Upper lobe of right lung (tissue), 1 donor: ENCODE measurements around the gene DPF1. TPM values are rescaled to one million over a fixed set of nuclear protein-coding genes. Genes with fewer than 3 reads are reported as not detected.

Source experiments
- ATAC-seq: fragments of 200-7000 bp; cut with Tn5 transposase; one replicate; pipeline ENCODE4 v1.9.1; 2020; ENCODE audit warnings: mild to moderate bottlenecking, moderate library complexity
- DNase-seq: peaks from one replicate; pipeline ENCODE4 v3.0.0-alpha.2; 2020
- H3K27ac ChIP-seq: fragments of 200-600 bp; one replicate; pipeline ENCODE4 v1.8.0; 2022
- H3K27me3 ChIP-seq: fragments of 200-600 bp; one replicate; pipeline ENCODE4 v1.8.0; 2022; ENCODE audit warnings: mild to moderate bottlenecking
- H3K36me3 ChIP-seq: fragments of 200-600 bp; one replicate; pipeline ENCODE4 v1.8.0; 2022
- H3K4me1 ChIP-seq: fragments of 200-600 bp; one replicate; pipeline ENCODE4 v1.8.0; 2022
- H3K4me3 ChIP-seq: fragments of 200-600 bp; one replicate; pipeline ENCODE4 v1.8.0; 2022; ENCODE audit warnings: mild to moderate bottlenecking
- H3K9me3 ChIP-seq: fragments of 200-600 bp; one replicate; pipeline ENCODE4 v1.8.0; 2022
- intact Hi-C: fragments of 100-400 bp; cut with DNase I; formaldehyde crosslinking; loops from one replicate; pipeline ENCODE4 v1.11.0; 2022
- total RNA-seq: library from RNA; stranded (reverse); fragmentation: NEBNext Ultra II Directional; extraction: Animal tissue kit (Norgen Biotek cat#: 25700); gene quantifications from one replicate; pipeline ENCODE4 v1.2.1, GENCODE V29; 2021
- TF ChIP-seq, protein P1 (sequence below): fragments of 200-600 bp; IDR thresholded peaks from one replicate; pipeline ENCODE4 v1.8.0; 2022; ENCODE audit warnings: antibody characterized with exemption
- donor health status: DM: no; HTN: yes; CAD: no; lungs with severe emphysema.

The DPF1 gene
- total RNA-seq, 1 donor from 2014 or later, result not detected

- peaks cover 9% of the 10 kb centered on the region for H3K27me3 ChIP-seq
- H3K27ac ChIP-seq, result no peak overlapping the region
- H3K36me3 ChIP-seq, result peaks cover 23% of the 10 kb centered on the region
- DNase-seq (no peak), ATAC-seq (no peak)
- H3K4me1 ChIP-seq, result peaks cover 22% of the 10 kb centered on the region
- no peaks in the 10 kb centered on the region for H3K9me3 ChIP-seq
- intact Hi-C loops, result no loop called here
- TF ChIP-seq, protein P1, sequence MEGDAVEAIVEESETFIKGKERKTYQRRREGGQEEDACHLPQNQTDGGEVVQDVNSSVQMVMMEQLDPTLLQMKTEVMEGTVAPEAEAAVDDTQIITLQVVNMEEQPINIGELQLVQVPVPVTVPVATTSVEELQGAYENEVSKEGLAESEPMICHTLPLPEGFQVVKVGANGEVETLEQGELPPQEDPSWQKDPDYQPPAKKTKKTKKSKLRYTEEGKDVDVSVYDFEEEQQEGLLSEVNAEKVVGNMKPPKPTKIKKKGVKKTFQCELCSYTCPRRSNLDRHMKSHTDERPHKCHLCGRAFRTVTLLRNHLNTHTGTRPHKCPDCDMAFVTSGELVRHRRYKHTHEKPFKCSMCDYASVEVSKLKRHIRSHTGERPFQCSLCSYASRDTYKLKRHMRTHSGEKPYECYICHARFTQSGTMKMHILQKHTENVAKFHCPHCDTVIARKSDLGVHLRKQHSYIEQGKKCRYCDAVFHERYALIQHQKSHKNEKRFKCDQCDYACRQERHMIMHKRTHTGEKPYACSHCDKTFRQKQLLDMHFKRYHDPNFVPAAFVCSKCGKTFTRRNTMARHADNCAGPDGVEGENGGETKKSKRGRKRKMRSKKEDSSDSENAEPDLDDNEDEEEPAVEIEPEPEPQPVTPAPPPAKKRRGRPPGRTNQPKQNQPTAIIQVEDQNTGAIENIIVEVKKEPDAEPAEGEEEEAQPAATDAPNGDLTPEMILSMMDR, result no peak
- H3K4me3 ChIP-seq, result no peak overlapping the region
Measured at GRCh38 chr19:38206006-38206745, 17.8 kb downstream of the DPF1 start.

GRCh38 chr19:38204728-38205127 lies 19.3 kb downstream of the DPF1 start:
- TF ChIP-seq, protein P1, result no peak
- H3K4me1 ChIP-seq, result peaks cover 9% of the 10 kb centered on the region
- no peak for DNase-seq
- H3K36me3 ChIP-seq, result peaks cover 23% of the 10 kb centered on the region
- ATAC-seq, result no peak
- no peaks in the 10 kb centered on the region for H3K9me3 ChIP-seq
- H3K27ac ChIP-seq, result no peak overlapping the region
- no peaks in the 10 kb centered on the region for H3K27me3 ChIP-seq
- H3K4me3 ChIP-seq, result no peak overlapping the region
- intact Hi-C loops, result no loop called here

DNA sequence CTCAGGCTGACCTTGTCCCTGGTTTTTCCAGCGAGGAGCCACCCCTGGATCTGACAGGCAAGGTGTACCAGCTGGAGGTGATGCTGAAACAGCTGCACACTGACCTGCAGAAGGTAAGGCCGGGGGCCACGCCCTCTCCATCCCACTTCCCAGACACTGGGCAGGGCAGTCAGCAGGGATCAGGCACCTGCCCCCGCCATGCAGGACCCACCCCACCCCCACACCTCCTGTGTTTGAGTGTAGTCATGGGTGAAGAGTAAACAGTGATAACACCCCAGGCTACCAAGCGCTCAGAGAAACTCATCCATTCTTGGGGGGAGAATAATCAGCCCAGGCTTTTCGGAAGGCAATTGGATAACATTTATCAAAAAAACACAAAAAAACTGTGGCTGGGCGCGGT lies 19.9 kb downstream of the DPF1 start:
- ATAC-seq (no peak), DNase-seq (no peak)
- Histone ChIP-seq H3K27me3 (no peaks in the 10 kb centered on the region), H3K4me1 (peaks cover 2% of the 10 kb centered on the region), H3K36me3 (peaks cover 25% of the 10 kb centered on the region), H3K4me3 (no peak overlapping the region), H3K27ac (no peak overlapping the region), H3K9me3 (no peaks in the 10 kb centered on the region)
- TF ChIP-seq, protein P1, result no peak
- intact Hi-C loops, result no loop called here

GRCh38 chr19:38203197-38203596 lies 20.8 kb downstream of the DPF1 start:
- intact Hi-C loops, result no loop called here
- Histone ChIP-seq H3K27me3 (no peaks in the 10 kb centered on the region), H3K36me3 (peaks cover 32% of the 10 kb centered on the region), H3K27ac (no peak overlapping the region), H3K4me1 (no peaks in the 10 kb centered on the region), H3K4me3 (no peak overlapping the region), H3K9me3 (no peaks in the 10 kb centered on the region)
- TF ChIP-seq, protein P1, result no peak
- no peak for DNase-seq
- no peak for ATAC-seq

GRCh38 chr19:38202504-38202903 lies 21.5 kb downstream of the DPF1 start:
- TF ChIP-seq, protein P1, result no peak
- H3K4me1 ChIP-seq, result no peaks in the 10 kb centered on the region
- no peaks in the 10 kb centered on the region for H3K9me3 ChIP-seq
- intact Hi-C loops, result no loop called here
- DNase-seq (no peak), ATAC-seq (no peak)
- no peak overlapping the region for H3K27ac ChIP-seq
- no peak overlapping the region for H3K4me3 ChIP-seq
- no peaks in the 10 kb centered on the region for H3K27me3 ChIP-seq
- peaks cover 32% of the 10 kb centered on the region for H3K36me3 ChIP-seq
